Gastrocnemius medialis (tissue), 4 donors: ENCODE data around the gene TRIM46. TPM values are rescaled to one million over a fixed set of nuclear protein-coding genes. Genes with fewer than 3 reads are reported as not detected.
"Not testable (repeated sequence)": the region's sequence is repeated elsewhere in the genome, so short reads cannot be mapped to it uniquely, and the experiment has no call there.

Experiments used
- ATAC-seq, 2 donors: fragments of 150-250 bp; one replicate each; pipeline ENCODE4 v1.9.1; 2016
- DNase-seq, 2 donors: peaks; one replicate each; pipeline ENCODE4 v3.0.0-alpha.2; 2019
- H3K27ac ChIP-seq, 4 donors: fragments of 200-600 bp; sonication (generic); 1 replicate in 1 of 4; 2 replicates in 3 of 4; pipeline ENCODE4 v1.5.1; 2016 to 2018; ENCODE audit warnings: mild to moderate bottlenecking in 2 of 4, moderate library complexity in 1 of 4
- H3K27me3 ChIP-seq, 3 donors: fragments of 200-600 bp; sonication (generic) in 2 of 3; 1 replicate in 1 of 3; 2 replicates in 2 of 3; pipeline versions ENCODE4 v1.5.1 to v1.6.0; 2016 to 2019; ENCODE audit warnings: mild to moderate bottlenecking in 1 of 3, moderate library complexity in 1 of 3
- H3K36me3 ChIP-seq, 2 donors: fragments of 200-600 bp; sonication (generic) in 1 of 2; one replicate each; pipeline ENCODE4 v1.5.1; 2017 to 2018
- H3K4me1 ChIP-seq, 2 donors: fragments of 200-600 bp; sonication (generic) in 1 of 2; one replicate each; pipeline ENCODE4 v1.5.1; 2016 to 2017; ENCODE audit warnings: mild to moderate bottlenecking in 2 of 2
- H3K4me3 ChIP-seq, 4 donors: fragments of 200-600 bp; sonication (generic) in 3 of 4; 1 replicate in 1 of 4; 2 replicates in 3 of 4; pipeline ENCODE4 v1.5.1; 2016 to 2019; ENCODE audit warnings: mild to moderate bottlenecking in 2 of 4
- H3K9me3 ChIP-seq, 3 donors: fragments of 200-600 bp; sonication (generic) in 2 of 3; 1 replicate in 1 of 3; 2 replicates in 2 of 3; pipeline ENCODE4 v1.5.1; 2016 to 2019
- in situ Hi-C, 4 donors: fragments of 200-750 bp; cut with MboI; loops; one replicate each; pipeline versions ENCODE4 v1.15.0 to v1.8.0; 2017; ENCODE audit warnings: low sequenced_read_pairs in 4 of 4
- intact Hi-C: fragments of 100-400 bp; cut with DNase I; formaldehyde crosslinking; loops from one replicate; pipeline ENCODE4 v1.15.1; 2023; ENCODE audit warnings: low total_unique reads
- microRNA counts, 2 donors: library from miRNA; unstranded; fragments of <30 nt; microRNA quantifications; one replicate each; lab custom pipeline; 2016
- total RNA-seq, 4 donors: library from RNA; depleted of rRNA; stranded (reverse); fragments of >200 nt; gene quantifications; one replicate each; pipeline versions ENCODE4 v1.1.0 to v1.2.3, GENCODE V29; 2016

TRIM46 gene
- total RNA-seq, 4 donors from 2014 or later, result not detected

DNA sequence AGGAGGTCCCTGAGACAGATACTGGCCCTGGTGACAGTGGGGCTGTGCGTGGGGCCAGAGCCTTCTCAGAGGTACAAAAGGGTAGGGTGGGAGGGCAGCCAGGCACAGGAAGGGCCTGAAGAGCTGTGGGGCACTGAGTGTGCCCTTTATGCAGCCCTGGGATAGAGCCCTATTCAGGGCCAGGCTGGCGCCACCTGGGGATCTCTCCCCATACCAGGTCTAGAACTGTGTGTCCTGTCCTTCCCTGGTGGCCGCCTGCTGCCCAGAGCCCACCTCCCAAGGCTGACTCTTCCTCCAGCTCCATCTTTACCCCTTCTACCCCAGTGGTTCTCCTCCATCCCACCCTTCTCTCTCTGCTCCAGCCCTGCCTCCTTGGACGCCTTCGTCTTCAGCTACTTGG, 59.9 kb downstream of the TRIM46 start:
- in situ Hi-C loops, H3K4me3 ChIP-seq, H3K4me1 ChIP-seq, H3K27ac ChIP-seq, H3K27me3 ChIP-seq, ATAC-seq, DNase-seq, H3K9me3 ChIP-seq, intact Hi-C loops: not testable (repeated sequence)
- peaks cover 0 to 15% of the 10 kb centered on the region in 2 donors for H3K36me3 ChIP-seq

MicroRNAs encoded within 50 kb of the gene (microRNA counts, 767-probe panel; counts per million panel counts)
- microRNA hsa-miR-92b-3p (lab: Ali Mortazavi, UCI), result 356 to 448 counts per million in 2 donors

Other genes with a start within 250 kb of the TRIM46 start
- gene PMVK, start 237.1 kb upstream of the TRIM46 start, total RNA-seq, result 1 to 10 TPM; 4.6 to 7.6 (median 6.1) TPM
- gene PBXIP1, start 217.8 kb upstream of the TRIM46 start, total RNA-seq, result 100 to 1,000 TPM; 126 to 171 (median 165) TPM
- gene PYGO2, start 212.1 kb upstream of the TRIM46 start, total RNA-seq, result 10 to 100 TPM; 12.6 to 22.7 (median 17.8) TPM
- gene SHC1, start 203.1 kb upstream of the TRIM46 start, total RNA-seq, result 100 to 1,000 TPM in 1 of 4 donors, 10 to 100 TPM in 3; 27.4 to 135 (median 54.9) TPM
- gene CKS1B, start 199.2 kb upstream of the TRIM46 start, total RNA-seq, result 10 to 100 TPM in 1 of 4 donors, 1 to 10 TPM in 3; 3.6 to 15.7 (median 7.9) TPM
- gene FLAD1, start 190.5 kb upstream of the TRIM46 start, total RNA-seq, result 10 to 100 TPM; 26.6 to 36.8 (median 31.7) TPM
- not detected for gene LENEP, start 180.3 kb upstream of the TRIM46 start, total RNA-seq
- gene ZBTB7B, start 171.0 kb upstream of the TRIM46 start, total RNA-seq, result 100 to 1,000 TPM in 1 of 4 donors, 10 to 100 TPM in 3; 61.3 to 100 (median 73.1) TPM
- gene DCST2, start 140.1 kb upstream of the TRIM46 start, total RNA-seq, result not detected
- gene DCST1, start 140.0 kb upstream of the TRIM46 start, total RNA-seq, result under 1 TPM in 2 of 4 donors, not detected in 2; 0.13 to 0.35 TPM
- gene ADAM15, start 122.5 kb upstream of the TRIM46 start, total RNA-seq, result 10 to 100 TPM; 30.3 to 42.8 (median 36.9) TPM
- gene EFNA4, start 110.1 kb upstream of the TRIM46 start, total RNA-seq, result under 1 TPM; 0.41 to 0.87 (median 0.80) TPM
- gene EFNA3, start 95.0 kb upstream of the TRIM46 start, total RNA-seq, result 1 to 10 TPM in 2 of 4 donors, under 1 TPM in 1, not detected in 1; 0.55 to 1.8 (median 1.6) TPM
- 10 to 100 TPM; 12.6 to 35.1 (median 14.4) TPM for gene EFNA1, start 46.0 kb upstream of the TRIM46 start, total RNA-seq
- gene SLC50A1, start 38.0 kb upstream of the TRIM46 start, total RNA-seq, result 10 to 100 TPM in 1 of 4 donors, 1 to 10 TPM in 3; 3.5 to 11.4 (median 8.2) TPM
- gene DPM3, start 33.3 kb upstream of the TRIM46 start, total RNA-seq, result 10 to 100 TPM in 3 of 4 donors, 1 to 10 TPM in 1; 7.3 to 69.5 (median 57.9) TPM
- 100 to 1,000 TPM in 1 of 4 donors, 10 to 100 TPM in 3; 59.6 to 102 (median 91.6) TPM for gene KRTCAP2, start 545 bp upstream of the TRIM46 start, total RNA-seq
- 1 to 10 TPM; 1.5 to 4.6 (median 3.3) TPM for gene THBS3, start 34.0 kb downstream of the TRIM46 start, total RNA-seq
- gene MTX1, start 34.8 kb downstream of the TRIM46 start, total RNA-seq, result 10 to 100 TPM; 14.4 to 26.9 (median 24.6) TPM
- 10 to 100 TPM in 3 of 4 donors, 1 to 10 TPM in 1; 7.9 to 22.3 (median 18.8) TPM for gene ENTREP3, start 81.6 kb downstream of the TRIM46 start, total RNA-seq
- gene SCAMP3, start 88.5 kb downstream of the TRIM46 start, total RNA-seq, result 100 to 1,000 TPM in 1 of 4 donors, 10 to 100 TPM in 3; 60.0 to 108 (median 79.3) TPM
- 10 to 100 TPM in 2 of 4 donors, 1 to 10 TPM in 2; 7.1 to 13.1 (median 9.8) TPM for gene CLK2, start 99.7 kb downstream of the TRIM46 start, total RNA-seq
- 1 to 10 TPM in 2 of 4 donors, under 1 TPM in 2; 0.18 to 1.5 (median 1.1) TPM for gene HCN3, start 103.6 kb downstream of the TRIM46 start, total RNA-seq
- not detected for gene PKLR, start 127.6 kb downstream of the TRIM46 start, total RNA-seq
- gene FDPS, start 135.0 kb downstream of the TRIM46 start, total RNA-seq, result 10 to 100 TPM; 47.6 to 65.4 (median 49.1) TPM
- gene RUSC1, start 147.0 kb downstream of the TRIM46 start, total RNA-seq, result 10 to 100 TPM in 2 of 4 donors, 1 to 10 TPM in 2; 7.4 to 11.5 (median 9.4) TPM